Mucosa of gallbladder (tissue), 1 donor: ENCODE results near the gene BAIAP3. TPM values are rescaled to one million over a fixed set of nuclear protein-coding genes. Genes with fewer than 3 reads are reported as not detected.

Source experiments
- DNase-seq: peaks from one replicate; pipeline ENCODE4 v3.0.0-alpha.2; 2020; ENCODE audit warnings: low spot score
- total RNA-seq: library from RNA; stranded (reverse); gene quantifications from one replicate; pipeline ENCODE4 v1.2.1, GENCODE V29; 2021
- donor health status: DM: no; HTN: no; CAD: no.

BAIAP3 gene
- total RNA-seq, 1 donor from 2014 or later: 2.6 TPM

DNA sequence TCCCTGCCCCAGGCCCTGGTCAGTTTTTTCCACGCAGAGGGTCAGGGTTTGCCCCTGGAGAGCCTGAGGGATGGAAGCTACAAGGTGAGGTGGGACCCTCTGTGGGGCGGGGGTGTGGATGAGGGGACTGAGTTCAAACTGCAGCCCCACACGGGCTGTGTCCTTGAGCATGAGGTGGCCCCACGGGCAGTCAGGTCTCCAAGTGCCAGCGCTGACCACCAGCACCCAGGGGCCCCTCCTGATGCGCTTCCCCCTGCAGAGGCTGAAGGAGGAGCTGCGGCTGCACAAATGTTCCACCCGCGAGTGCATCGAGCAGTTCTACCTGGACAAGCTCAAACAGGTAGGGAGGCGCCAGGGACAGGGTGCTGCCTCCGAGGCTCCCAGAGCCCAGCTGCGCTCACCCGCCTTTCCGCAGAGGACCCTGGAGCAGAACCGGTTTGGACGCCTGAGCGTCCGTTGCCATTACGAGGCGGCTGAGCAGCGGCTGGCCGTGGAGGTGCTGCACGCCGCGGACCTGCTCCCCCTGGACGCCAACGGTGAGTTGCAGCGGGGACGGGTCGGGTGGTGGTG lies 13.9 kb downstream of the BAIAP3 start:
- no peak for DNase-seq

DNA sequence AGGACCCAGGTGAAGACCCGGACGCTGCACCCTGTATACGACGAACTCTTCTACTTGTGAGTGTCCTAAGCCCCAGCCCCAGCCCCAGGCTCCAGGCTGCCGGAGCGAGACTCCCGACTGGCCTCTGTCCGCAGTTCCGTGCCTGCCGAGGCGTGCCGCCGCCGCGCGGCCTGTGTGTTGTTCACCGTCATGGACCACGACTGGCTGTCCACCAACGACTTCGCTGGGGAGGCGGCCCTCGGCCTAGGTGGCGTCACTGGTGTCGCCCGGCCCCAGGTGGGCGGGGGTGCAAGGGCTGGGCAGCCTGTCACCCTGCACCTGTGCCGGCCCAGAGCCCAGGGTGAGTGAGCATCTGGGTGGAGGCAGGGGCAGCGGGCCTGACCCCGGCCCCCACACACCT lies 14.5 kb downstream of the BAIAP3 start:
- no peak for DNase-seq

DNA sequence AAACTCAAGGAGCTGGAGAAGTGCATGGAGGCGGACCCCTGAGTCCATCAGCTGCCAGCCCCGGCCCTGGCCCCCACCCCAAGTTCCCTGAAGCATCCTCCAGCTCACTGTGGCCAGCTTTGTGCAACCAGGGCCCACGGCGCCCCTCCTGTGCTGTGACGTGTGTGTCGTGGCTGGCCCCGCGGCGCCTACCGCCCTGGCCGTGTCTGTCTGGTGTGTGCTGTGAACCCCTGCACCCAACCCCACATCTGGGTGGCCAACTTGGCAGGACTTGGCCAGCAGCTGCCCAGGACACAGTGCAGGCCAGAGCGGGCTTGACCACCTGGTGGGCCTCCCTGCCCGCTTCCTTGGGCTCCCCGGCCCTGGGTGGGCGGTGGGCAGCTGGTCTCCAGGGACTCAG lies 15.0 kb downstream of the BAIAP3 start:
- no peak for DNase-seq

DNA sequence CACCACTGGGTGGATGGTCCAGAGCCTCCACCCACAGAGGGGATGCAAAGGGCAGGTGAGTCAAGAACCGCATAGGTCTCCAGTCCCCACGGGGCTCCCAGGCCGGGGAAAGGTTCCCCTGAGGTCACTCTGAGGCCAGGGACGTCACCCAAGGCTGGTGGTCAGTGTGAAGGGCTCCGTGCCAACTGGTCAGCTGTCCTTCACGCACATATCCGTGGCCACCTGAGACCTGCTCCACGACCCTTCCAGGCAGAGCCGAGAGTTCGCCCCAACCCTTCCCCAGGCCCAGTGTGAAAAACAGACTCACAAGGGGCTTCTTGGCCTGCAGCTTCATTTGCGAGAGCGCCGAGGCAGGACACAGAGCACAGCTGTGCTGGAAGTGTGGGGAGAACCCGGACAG lies 15.5 kb downstream of the BAIAP3 start:
- no peak for DNase-seq

DNA sequence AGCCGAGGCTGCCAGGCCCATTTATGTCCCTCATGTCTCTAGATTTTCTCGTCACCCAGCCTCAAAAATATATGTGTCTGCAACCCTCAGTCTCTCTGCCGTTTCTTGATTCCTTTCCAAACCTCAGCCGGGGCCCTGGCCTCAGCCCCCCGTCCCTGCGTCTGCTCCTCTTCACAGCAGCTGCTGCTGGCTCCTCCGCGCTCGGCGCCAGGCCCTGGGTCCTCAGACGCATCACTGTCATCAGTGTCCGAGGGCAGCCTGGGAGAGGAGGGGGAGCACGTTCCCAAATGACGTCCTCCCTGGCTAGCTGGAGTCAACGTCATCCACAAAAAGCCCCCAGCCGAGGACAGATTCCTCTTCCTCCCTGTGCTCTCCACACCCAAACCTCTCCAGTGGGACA lies 15.9 kb downstream of the BAIAP3 start:
- no peak for DNase-seq

DNA sequence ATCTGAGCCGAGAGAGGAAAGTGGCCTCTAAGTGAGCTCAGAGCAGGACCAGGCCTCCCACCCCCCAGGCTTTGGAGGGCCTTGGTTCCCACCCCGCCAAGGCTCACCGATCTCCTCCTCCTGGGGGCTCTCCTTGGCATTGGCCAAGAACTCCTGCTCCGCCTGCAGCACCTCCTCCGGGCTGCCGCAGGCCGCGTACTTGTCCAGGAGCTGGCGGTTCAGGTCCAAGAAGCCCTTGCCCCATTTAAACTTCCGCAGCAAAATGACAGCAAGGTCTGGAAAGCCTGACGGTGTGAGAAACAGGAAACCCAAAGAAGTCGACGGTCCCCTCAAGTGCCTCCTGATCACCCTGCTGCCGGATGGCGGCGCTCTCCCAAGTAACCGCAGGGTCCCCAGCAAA lies 16.5 kb downstream of the BAIAP3 start:
- DNase-seq: no peak

DNA sequence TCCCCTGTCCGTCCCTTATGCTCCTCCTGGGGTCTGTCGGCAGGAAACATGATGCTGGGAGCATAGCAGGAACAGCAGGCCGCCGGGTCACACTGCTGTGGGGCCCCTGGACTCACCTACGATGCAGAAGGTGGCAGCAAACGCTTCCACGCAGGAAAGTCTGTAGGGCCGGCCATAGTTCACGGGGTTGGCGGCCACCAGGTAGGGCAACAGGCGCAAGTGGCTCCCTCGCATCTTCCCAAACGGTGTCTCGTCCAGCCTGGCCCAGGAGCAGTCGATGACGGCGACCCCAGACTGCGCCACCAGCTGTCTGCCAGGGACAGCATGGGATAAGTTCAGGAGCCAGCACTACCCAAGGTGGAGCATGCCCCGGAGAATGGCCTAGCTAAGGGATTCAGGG lies 17.2 kb downstream of the BAIAP3 start:
- no peak for DNase-seq

DNA sequence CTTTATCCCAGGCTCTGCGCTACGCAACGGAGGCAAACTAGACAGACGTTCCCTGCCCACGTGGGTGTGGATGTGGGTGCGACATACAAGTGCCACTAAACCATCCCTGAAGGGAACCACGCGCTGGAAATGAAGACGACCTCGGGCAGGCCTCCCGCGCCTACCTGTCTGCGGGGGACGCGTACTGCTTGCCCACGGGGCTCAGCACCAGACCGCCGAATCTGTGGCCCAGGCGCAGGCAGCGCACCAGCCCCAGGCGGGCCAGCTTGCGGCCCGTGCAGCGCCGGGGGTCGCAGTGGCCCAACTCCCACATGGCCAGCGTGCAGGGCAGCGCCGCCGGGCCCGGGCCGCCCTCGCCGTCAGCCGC lies 17.8 kb downstream of the BAIAP3 start:
- DNase-seq: no peak

DNA sequence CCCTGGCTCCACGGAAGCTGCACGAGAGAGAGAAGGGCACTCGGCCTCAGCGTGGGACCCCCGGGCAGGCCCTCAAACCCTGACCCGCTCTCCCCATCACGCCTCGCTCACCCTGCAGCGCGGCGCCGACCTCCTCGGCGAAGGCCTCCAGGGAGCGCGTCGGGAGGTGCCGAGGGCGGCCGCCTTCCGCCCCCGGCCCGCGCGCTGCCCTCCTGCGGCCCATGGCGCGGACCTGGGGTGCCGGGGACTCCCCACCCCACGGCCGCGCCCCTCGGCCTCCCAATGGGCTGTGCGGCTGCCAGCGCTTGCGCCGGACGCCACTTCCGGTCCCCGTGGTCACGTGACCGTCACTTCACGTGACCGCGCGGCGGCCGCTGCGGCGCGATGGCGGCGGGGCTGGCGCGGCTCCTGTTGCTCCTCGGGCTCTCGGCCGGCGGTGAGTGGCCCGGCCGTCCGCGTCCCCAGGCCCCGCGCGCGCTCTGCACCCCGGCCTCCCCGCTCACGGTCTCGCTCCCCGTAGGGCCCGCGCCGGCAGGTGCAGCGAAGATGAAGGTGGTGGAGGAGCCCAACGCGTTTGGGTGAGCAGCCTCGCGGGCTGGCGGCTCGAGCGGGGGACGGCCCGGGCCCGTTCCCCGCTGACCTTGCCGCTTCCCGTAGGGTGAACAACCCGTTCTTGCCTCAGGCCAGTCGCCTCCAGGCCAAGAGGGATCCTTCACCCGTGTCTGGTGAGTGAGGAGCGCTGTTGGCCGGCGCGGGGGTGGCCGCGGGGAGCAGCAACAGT lies 18.3 kb downstream of the BAIAP3 start, which contains the start of the genes GNPTG and TSR3:
Gene GNPTG (plus strand): TSS at position 350 of the 781 bp plus-strand sequence. CDS start 35 bp downstream, at position 385.
Gene TSR3 (minus strand): TSS at position 297 of the 781 bp plus-strand sequence. CDS start 74 bp downstream, at position 223.
- peak; percentile 84 for DNase-seq

DNA sequence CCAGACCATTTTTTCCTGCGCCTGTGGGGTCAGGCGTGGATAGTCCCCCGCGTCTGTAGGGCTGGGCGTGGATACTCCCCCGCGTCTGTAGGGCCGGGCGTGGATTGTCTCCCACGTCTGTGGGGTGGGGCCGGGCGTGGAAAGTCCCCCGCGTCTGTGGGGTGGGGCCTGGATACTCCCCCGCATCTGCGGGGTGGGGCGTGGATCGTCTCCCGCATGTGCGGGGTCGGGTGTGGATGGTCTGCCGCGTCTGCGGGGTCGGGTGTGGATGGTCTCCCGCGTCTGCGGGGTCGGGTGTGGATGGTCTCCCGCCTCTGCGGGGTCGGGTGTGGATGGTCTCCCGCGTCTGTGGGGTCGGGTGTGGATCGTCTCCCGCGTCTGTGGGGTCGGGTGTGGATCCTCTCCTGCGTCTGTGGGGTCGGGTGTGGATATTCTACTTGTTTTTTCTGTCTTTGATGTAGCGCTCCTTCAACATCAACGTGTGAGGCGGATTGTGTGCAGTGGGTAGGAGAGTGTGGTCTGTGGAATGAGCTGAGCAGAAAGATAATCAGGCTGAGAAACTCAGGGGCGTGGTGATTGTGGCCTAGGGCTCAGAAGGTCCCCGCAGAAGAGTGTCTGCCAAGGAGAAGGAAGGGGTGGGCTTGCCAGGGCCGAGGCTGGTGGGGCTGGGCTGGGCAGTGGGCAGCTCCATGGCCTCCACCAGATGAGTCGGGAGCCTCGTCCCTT lies 21.5 kb downstream of the BAIAP3 start:
- DNase-seq: no peak

DNA sequence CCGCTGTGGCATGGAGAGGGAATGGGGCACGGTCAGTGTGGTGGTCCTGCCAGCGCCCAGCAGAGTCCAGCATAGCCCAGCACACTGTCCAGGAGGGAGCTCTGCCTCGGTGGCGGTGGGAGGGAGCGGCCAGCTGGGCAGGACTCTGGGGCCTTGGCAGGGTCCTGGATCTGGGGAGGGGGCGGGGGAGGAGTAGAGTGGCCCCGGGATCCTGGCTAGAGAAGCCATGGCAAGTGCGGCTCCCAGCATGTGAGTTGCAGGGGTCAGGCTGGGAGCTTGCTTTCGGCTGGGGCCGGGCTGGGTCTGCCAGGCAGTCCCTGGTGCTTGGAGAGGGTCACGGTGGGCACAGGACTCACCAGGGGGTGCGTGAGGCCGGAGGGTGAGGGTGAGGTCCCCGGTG lies 22.1 kb downstream of the BAIAP3 start:
- no peak for DNase-seq

DNA sequence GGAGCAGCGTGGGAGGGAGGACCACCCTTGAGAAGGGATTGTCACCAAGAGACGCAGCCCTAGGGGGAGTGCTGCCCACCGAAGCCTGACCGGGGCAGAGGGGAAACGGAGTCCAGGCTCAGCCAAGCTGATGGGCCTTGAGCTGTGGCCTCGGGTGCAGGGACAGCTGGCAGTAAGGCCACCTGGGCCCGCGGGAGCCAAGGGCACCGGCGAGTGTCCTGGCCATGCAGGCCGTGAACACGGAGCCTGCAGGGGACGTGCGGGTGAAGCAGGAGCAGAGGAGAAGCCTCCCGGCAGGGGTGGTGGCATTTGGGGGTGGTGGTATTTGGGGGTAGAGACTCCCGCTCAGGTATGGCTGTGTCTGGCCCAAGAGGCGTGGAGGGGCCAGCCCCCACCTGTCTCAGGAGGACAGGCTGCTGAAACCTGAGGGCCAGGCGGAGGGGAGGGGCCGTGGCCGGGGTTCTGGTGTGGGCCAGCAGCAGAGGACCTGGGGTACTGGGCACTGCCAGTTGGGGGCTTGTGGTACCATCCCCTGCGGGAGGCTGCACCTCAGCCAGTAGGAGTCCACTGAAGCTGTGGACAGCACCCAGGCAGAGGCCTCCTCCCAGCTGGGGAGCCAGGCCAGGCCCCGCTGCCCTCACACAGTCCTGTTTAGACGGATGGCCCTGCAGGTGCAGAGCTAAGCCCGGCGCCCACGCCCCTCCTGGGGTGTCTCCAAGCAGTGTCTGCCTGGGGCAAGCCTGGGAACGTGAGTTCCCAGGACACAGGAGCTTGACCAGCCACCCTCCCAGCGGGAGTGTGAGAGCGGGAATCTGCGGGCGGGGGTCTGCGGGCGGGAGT lies 22.8 kb downstream of the BAIAP3 start:
- no peak for DNase-seq

DNA sequence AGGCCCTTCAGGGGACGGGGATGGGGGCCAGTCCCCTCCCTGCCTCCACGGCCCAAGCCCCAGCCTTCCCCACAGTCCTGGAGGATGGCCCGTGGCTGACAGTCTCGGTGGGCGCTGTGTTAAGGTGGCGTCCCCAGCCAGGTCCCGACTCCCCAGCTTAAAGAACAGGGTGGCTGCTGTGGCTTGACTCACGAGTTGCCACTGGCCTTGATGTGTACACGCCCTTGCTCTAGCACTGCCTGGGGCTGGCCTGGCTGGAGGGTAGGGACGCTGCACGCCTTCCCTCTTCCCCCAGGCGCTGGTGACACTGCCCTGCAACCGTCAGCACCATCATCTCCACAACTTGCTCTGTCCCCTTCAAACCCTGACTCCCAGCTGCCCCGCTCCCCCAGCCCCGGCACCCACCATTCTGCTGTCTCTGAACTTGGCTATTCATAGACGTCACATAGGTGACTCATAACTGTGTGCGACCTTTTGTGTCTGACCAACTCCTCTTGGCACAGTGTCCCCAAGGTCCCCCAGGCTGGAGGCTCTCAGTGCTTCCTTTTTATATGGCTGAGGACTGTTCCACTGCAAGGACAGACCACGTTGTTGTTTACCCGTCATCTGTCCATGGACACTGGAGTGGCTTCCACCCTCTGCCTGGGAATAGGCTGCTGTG lies 24.6 kb downstream of the BAIAP3 start:
- DNase-seq: no peak

DNA sequence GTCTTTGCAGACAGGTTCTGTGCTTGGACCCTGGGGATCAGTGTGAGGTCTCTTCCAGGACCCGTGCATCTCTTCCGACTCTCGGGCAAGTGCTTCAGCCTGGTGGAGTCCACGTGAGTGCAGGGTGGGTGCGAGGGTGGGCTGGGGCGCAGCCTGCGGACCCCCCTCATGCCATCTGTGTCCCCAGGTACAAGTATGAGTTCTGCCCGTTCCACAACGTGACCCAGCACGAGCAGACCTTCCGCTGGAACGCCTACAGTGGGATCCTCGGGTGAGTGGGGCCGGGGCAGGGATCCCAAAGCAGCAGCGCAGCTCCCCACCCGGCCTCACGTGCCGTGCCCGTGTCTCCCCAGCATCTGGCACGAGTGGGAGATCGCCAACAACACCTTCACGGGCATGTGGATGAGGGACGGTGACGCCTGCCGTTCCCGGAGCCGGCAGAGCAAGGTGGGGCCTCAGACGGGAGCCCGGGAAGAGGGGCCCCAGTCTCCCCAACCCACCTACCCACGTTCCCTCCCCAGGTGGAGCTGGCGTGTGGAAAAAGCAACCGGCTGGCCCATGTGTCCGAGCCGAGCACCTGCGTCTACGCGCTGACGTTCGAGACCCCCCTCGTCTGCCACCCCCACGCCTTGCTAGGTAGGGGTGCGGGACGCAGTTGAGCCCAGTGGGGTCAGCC lies 28.4 kb downstream of the BAIAP3 start:
- DNase-seq: no peak

DNA sequence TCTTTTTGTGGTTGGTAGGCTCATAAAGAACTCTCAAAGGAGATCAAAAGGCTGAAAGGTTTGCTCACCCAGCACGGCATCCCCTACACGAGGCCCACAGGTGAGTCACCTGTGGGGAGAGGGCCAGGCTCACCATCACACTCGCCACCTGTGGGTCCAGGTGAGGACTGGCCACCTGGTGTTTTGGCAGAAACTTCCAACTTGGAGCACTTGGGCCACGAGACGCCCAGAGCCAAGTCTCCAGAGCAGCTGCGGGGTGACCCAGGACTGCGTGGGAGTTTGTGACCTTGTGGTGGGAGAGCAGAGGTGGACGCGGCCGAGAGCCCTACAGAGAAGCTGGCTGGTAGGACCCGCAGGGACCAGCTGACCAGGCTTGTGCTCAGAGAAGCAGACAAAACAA lies 29.4 kb downstream of the BAIAP3 start:
- DNase-seq: no peak

DNA sequence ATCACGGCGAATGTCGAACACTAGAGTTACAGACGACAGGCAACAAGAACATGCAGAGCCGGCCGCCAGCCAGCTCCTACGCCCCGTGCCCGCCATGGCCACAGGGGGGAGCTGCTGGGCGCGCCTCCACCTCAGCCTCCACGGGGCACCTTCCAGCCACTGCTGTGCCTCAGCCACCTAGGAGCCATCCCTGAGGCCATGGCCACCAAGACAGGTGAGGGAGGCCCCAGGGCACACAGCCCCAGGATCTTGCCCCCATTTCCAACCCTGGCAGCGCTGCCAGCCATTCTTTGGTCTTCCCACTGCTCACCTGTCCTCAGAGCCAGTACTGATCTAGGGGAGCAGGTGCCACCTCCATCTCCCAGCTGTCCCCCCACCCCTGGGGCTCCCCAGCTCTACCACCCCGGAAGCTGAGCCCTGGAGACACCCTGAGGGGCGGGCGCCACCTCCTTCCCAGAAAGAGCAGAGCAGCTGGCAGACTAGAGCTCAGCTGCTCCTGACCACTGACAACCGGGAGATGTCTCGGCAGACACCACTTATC lies 30.1 kb downstream of the BAIAP3 start:
- DNase-seq: no peak

DNA sequence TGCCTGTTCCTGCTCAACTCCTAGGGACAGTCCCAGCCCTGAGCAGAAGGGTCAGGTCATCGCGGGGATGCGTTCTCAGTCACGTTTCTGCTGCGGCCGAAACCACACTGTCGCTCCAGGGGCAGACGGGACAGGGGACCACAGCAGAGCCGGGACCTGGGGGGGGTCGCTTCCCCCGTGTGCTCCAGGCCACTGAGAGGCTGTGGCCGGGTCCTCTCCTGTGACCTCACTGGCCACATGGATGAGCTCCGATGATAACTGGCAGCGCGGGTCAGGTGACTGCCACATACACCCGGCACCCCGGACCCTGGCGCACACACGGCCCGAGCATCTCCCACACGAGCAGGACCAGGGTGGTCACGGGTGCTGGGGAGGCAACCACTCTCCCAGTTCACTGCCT lies 31.1 kb downstream of the BAIAP3 start:
- no peak for DNase-seq

DNA sequence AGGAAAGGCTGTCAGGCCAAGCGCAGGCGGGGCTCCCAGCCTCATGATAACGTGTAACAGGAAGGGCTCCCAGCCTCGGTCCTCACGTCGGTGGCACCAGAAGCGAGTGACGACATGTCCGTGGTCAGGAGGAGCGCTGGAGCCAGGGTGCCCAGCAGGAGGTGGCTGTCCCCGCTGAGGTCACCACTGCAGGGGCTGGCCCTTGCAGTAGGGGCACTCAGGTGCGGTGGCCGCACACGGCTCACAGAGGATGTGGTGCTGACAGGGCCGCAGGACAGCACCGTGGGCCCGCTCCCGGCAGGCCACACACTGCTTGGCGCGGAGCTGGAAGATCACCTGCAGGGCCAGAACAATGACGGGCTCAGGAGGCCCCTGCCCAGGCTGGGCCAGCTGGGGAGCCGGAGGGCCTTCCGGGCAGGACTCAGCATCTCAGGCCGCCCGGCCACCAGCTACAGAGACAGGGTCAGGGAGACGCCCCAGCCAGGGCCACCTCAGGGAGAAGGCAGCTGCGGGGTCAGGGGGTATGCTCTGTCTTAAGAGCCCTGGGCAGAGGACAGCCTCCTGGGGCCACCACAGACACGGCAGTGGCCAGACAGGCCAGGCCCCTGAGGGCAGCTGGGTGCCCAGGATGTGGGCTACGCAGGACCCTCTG lies 32.7 kb downstream of the BAIAP3 start:
- DNase-seq: no peak

DNA sequence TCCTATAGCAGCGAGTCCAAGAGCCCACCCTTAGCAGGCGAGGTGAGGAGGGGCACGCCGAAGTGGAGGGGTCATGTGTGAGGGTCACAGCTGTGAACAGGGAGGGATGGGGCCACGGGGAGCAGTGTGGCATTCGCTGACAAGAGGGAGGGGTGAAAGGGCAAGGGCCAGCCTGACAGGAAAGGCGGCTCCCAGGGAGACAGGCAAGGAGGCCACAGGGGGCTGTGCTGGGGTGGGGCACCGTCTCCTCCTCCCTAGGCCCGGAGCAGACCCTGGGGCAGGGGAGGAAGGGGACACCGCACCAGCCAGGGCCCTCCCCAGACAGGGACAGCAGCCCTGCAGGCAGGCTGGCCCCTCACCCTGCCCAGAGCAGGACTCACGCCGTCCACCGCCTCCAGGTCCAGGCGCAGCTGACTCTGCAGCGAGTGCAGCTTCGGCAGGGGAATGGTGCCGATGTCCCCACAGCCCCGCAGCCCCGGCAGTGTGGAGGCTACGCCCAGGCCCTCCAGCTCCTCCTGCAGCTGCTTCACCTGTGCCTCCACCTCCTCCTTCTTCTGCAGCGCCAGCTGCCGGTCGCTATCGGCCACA lies 33.4 kb downstream of the BAIAP3 start:
- no peak for DNase-seq
